Right renal pelvis (tissue), 4 donors: ENCODE measurements around the gene ENDOG. TPM values are rescaled to one million over a fixed set of nuclear protein-coding genes. Genes with fewer than 3 reads are reported as not detected.

Source experiments
- DNase-seq, 4 donors: peaks; one replicate each; pipeline ENCODE4 v3.0.0-alpha.2; 2013; ENCODE audit warnings: low read depth in 4 of 4, low spot score in 3 of 4, missing footprints in 1 of 4
- polyA plus RNA-seq, 4 donors: library from polyadenylated mRNA; unstranded; fragments of 120-200 nt; gene quantifications; one replicate each; pipeline ENCODE4 v1.2.1, GENCODE V29; 2013; ENCODE audit not compliant: insufficient read length in 4 of 4

ENDOG gene
- polyA plus RNA-seq, 4 donors = 7.0 to 16.1 (median 8.4) TPM

DNA sequence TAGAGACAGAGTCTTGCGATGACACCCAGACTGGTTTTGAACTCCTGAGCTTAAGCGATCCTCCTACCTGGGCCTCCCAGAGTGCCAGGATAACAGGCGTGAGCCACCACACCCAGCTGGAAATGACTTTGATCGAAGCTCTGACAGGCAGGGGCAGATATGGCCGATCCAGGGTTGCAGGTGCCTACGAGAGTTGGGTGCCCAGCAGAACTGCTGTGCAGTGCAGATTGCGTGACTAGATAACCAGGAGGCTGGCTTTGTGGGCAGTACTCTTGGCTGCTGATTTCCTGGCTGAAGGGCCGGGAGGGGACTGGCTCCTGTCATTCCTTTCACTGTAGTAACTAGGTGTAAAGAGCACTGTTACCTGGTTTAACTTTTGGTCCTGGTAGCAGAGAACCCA, 19.4 kb upstream of the ENDOG start:
- DNase-seq = no peak

DNA sequence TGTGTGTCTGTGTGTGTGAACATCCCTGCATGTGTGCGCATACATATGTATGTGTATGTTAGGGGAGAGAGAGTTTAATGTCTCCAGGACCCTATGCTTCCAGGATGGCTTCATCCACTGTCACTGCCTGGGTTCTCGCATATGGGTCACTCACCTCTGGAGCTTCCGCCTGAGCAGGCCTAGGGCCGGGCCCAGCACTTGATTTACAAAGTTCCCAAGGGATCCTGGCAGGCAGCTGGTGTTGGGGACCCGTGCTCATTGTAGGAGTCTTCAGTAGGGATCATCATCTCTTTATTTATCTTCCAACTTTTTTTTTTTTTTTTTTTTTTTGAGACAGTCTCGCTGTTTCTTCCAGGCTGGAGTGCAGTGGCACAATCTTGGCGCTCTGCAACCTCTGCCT, 18.2 kb upstream of the ENDOG start:
- DNase-seq = no peak

DNA sequence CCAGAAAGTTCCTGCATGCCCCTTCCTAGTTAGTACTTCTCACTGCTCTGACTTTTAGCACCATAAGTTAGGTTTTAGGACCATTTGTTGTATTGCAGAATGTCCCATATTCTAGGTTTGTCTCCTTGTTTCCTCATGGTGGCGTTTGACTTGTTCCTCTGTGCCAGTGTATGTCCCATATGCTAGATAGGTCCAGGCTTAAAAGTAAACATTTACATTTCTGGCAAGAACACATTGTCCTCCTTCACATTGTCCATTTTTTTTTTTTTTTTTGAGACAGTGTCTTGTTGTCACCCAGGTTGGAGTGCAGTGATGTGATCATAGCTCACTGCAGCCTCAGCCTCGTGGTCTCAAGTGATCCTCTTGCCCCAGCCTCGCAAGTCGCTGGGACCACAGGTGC, 15.8 kb upstream of the ENDOG start:
- no peak for DNase-seq

DNA sequence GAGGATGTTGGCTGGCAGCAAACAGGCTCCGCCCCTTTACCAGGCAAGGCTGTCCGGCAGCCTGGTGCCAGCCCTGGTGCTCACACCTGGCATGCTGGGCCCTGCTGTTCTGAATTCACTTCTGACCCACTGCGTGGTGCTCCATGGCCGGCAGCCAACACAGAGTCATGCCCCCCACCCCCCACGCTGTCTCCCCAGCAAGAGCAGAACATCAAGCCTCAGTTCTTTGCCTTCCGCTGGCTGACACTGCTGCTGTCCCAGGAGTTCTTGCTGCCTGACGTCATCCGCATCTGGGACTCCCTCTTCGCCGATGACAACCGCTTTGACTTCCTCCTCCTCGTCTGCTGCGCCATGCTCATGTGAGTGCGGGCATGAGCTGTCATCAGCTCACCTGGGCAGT, 12.6 kb upstream of the ENDOG start:
- DNase-seq = no peak

DNA sequence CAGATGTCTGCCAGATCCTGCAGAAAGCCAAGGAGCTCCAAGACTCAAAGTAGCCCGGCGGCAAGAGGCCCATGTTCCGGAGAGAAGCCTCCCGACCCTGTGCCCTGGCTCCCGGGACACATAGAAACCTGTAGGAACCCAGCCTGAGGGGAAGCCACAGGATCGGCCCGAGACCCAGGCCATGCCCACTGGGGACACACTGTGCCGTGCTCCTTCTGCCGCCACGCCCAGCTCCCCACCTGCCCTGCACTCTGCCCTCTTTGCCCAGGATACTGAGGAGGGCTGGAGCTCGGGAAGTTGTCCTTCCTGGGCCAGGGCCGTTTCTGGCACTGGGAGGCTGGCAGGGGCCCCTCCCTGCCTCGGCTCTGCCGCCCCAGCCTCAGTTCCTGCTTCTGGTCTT, 10.5 kb upstream of the ENDOG start:
- no peak for DNase-seq

DNA sequence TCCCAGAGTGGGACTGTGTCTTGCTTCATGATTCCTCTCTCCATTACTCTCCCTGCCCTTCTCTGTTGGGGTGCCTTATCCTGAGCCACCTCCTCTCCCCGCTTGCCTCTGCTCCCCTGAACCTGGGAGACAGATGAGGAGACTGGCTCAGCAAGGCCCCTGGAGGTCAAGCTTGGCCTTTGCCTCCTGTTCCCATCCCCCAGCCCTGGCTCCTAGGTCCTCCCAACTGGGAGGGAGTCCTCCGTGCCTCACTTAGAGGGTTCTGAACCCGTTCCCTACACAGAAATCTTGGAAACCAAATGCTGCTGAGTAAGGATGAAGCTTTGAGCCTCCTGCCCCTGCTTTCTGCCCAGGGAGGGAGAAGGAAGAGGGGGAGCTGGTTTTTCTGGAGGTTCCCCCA, 9.8 kb upstream of the ENDOG start:
- DNase-seq = no peak

DNA sequence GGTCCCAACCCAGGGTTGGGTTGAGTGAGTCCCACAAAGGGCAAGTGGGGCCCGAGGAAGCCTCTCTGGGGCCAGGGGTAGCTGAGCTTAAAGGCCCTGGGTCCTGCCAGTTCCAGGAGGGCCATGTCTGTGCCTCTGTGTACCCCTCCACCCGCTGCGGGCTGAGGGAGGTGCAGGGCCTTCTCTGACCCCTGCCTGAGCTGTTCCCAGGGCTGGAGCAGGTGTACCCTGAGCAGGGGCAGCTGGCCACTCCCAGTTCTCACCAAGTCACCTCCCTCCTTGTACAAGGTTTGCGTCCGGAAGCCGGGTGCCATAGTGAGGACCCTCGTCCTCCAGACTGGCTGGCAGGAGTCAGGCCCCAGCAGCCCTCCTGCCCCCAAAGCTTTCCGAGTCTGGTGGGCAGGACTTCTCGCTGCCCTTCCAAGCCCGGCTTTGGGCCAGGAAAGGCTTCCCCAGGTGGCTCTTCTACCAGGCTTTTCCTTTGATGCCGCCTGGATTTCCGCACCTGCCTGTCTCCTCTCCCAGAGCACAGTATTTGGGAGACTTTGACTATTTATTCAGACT, 9.2 kb upstream of the ENDOG start:
- DNase-seq = no peak

DNA sequence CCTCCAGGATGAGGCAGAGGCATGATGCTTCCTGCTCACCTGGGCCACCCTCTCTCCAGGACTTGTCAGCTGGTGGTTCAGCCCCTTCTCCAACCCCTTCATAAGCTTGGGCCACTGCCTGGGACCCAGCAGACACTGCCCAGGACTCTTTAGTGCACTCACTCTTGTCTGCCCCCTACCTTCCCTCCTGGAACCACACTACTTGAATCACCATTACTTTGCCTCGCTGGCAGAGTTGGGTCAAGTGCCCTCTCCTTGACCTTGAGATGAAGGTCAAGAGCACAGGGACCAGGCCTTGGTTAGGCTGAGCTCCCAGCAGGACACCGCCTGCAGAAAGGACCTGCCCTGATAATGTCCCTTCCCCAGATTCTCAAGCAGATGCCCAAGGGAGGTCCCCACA, 8.5 kb upstream of the ENDOG start:
- no peak for DNase-seq

DNA sequence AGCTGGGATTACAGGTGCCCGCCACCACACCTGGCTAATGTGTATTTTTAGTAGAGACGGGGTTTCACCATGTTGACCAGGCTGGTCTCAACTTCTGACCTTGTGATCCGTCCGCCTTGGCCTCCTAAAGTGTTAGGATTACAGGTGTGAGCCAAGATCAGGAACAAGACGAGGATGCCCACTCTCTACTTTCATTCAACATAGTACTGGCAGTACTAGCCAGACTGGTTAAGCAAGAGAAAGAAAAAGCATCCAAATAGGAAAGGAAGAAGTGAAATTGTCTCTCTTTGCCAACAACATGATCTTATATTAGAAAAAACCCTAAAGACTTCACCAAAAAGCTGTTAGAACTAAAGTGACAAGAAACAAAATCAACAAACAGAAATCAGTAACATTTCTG, 7.4 kb upstream of the ENDOG start:
- no peak for DNase-seq

DNA sequence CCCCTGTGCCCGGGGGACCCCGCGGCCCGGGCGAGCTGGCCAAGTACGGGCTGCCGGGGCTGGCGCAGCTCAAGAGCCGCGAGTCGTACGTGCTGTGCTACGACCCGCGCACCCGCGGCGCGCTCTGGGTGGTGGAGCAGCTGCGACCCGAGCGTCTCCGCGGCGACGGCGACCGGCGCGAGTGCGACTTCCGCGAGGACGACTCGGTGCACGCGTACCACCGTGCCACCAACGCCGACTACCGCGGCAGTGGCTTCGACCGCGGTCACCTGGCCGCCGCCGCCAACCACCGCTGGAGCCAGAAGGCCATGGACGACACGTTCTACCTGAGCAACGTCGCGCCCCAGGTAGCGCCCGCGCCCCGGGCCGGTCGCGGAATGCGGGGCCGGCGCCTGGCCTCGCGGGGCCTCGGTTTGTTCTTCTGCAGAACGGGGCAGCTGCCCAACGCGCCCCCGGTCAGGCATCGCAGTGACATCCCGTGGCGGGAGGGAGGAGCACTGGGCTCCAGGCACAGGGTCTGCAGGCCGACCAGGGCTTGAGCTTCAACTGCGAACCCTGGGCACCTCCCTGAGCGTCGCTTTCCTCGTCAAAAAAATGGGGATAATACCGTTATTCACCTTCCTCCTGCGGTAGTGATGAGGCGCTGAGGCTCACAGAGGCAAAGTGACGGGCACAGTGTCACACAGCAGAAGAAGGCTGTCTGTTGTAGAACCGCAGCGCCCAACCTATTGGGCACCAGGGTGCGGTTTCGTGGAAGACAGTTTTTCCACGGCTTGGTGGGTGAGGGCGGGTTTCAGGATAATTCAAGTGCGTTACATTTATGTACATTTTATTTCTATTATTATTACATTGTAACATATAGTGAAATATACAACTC, 777 bp downstream of the ENDOG start:
- peak in 1 of 4 donors; percentile 20 for DNase-seq

DNA sequence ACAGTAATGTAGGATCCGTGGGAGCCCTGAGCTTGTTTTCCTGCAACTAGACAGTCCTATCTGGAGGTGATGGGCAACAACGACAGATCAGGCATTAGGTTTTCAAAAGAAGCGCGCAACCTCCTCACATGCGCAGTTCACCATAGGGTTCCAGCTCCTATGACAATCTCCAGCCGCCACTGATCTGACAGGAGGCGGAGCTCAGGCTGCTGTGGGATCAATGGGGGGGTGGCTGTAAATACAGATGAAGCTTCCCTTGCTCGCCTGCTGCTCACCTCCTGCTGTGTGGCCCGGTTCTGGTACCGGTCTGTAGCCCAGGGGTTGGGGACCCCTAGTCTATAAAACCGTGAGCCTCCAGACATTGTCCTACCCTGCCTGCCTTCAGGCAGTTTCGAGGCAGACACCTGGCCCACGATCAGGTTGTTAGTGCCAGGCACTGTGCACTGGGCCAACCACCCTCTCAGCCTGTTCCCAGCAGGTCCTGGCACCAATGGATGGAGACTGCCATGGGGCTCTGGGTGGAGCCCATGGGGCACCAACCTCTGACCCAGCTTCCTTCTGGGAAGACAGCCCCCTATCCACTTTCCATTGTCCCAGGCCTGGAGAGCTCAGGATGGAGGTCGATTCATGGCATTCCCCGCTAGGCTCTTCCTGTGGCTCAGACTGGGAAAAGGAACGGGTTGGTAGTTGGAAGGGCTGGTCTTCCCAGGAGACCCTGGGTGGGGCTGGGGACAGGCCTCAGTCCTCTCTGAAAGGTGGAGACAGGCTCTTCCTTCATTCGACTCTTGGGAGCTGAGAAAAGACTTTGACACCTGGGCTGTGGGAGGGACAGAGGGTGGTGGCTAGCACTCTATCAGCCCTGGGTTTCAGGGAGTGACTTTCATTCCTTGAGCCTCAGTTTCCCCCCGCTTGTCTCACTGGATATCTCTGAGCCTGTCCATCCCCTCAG, 1.7 kb downstream of the ENDOG start:
- DNase-seq = no peak

DNA sequence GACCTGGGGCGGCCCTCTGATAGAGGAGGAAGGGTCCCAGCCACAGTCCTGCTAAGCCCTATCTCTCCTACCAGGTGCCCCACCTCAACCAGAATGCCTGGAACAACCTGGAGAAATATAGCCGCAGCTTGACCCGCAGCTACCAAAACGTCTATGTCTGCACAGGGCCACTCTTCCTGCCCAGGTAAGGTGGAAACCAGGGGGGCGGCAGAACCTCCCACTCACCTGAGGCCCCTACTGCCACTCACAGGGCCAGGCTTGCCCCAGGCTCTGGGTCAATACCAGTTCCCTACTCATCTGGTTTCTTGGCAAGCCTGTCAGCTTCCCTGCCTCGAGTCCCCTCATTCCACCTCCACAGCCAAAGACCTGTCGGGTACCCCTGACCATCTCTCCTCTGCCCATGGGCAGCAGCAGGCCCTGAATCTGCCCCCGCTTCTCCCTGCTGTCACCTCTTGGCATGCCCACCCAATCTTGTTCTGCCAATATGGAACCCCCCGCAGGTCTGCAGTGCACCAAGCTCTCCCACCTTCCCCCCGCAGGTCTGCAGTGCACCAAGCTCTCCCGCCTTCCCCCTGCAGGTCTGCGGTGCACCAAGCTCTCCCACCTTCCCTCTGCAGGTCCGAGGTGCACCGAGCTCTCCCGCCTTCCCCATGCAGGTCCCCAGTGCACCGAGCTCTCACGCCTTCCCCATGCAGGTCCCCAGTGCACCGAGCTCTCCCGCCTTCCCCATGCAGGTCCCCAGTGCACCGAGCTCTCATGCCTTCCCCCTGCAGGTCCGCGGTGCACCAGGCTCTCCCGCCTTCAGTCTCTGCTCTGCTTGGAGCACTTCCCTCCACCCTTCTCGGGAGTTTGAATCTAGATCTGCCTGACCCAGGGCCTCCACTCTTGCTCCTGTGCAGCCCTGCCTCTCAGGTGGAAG, 2.6 kb downstream of the ENDOG start:
- DNase-seq = no peak

DNA sequence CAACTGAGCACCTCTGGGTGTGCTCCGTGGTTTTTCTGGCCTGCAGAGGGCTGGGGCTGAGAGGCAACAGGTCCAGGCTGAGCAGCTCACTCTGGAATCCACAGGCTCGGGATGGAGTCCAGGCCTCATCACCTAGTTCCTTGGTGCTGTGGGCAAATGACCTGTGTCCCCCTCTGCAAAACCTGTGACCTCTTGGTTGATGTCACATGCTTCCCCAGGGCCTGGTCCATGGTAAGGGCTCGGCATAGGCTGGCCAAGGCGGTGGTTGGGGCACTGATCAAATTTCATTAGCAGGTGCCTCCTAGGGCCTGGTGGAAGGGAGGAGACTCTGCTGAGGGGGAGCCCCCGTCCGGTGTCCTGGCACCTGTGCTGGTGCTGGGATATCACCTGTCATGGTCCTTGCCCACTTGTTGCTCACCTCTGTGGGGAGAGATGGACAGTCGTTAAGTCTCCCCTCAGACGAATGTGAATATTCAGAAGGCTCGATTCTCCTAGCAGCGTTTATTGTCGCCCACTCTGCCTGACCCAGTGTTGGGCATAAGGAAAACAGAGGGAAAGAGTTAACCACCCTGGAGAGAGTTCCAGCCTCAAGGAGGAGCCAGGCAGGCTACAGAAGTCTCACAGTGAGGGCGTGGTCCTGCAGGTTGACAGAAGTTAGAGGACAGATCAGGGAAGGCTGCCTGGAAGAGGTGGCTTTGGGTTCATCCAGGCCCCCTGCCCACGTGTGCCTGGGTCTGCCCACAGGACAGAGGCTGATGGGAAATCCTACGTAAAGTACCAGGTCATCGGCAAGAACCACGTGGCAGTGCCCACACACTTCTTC, 3.5 kb downstream of the ENDOG start:
- no peak for DNase-seq

DNA sequence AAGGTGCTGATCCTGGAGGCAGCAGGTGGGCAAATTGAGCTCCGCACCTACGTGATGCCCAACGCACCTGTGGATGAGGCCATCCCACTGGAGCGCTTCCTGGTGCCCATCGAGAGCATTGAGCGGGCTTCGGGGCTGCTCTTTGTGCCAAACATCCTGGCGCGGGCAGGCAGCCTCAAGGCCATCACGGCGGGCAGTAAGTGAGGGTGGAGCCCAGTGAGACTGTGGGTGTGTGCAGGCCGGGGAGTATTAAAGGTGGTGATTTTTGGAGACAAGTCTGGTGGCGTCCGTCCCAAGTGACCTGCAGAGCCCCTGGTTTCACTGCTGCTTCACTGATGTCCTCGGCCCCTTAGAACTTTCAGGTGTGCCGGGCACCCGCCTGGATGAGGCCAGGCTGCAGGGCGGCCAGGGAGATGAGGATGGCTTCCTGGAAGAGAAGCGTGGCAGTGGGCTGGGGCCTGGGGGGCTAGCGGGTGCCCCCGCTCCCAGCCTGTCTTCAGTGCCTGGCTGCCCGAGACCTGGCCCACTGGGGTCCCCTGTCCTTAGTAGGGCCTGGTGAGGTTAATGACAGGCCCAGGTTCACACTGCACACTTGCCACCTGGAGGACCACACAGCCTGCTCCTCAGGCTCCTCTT, 4.2 kb downstream of the ENDOG start:
- DNase-seq = no peak

DNA sequence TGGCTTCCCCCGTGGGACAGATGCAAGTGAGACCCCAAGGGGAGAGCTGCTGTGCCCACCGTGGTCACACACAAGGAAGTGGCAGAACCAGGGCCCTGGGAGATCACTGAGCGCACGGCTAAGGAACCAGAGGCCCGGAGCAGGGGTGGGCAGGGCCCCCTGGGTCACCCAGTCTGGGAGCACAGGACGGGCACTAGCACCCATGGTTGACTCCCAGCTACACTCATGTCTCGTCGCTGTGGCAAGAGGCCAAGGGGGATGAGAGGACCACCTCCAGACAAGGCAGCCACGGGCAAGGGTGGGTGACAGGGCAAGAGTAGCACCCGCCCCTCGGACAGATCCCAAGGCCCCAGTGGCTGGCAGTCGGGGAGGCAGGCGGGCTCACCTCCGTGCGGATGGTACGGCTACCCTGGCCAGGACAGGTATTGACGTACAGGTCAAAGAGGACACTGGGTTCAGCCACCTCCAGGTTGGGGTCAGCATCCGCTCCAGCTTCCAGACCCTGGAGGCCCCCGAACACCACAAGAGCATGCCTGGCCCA, 5.1 kb downstream of the ENDOG start:
- DNase-seq = no peak

DNA sequence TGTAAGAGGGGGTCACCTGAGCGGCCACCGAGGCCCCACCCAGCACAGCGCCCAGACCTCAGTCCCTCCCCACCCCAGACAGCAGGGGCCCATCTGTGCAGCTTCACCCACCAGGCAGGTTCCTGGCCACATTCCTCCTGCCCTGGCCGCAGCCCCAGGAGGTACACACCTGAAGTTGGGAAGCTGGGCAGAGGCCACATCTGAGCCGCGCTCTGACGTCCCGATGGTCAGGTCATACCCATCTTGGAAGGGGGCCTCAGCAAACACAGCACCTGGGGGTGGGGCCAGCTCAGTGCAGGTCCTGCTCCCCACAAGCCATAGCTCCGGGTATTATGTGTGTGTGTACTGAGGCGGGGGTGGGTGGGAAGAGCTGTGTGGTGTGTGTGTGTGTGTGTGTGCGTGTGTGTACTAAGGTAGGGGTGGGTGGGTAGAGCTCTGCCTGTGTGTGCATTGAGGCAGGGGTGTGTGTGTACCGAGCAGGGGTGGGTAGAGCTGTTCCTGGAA, 5.7 kb downstream of the ENDOG start:
- DNase-seq = no peak

DNA sequence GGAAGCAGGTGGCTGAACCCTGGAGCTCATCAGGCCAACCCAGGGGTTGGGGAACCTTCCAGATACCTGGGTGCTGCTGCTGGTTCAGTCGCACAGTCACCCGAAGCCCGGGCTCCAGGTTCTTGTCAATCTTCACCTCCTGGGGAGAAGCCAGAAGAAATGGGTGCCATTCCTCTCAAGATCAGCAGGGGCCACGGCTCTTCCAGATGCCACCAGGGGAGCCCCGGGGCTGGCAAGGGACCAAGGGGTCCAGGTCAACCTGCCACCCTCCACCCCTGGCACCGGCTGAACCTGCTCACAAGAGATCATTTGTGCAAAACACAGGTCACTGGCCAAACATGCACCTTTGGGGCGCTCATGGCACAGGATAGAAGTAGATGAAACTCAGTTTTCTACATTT, 6.6 kb downstream of the ENDOG start:
- no peak for DNase-seq

DNA sequence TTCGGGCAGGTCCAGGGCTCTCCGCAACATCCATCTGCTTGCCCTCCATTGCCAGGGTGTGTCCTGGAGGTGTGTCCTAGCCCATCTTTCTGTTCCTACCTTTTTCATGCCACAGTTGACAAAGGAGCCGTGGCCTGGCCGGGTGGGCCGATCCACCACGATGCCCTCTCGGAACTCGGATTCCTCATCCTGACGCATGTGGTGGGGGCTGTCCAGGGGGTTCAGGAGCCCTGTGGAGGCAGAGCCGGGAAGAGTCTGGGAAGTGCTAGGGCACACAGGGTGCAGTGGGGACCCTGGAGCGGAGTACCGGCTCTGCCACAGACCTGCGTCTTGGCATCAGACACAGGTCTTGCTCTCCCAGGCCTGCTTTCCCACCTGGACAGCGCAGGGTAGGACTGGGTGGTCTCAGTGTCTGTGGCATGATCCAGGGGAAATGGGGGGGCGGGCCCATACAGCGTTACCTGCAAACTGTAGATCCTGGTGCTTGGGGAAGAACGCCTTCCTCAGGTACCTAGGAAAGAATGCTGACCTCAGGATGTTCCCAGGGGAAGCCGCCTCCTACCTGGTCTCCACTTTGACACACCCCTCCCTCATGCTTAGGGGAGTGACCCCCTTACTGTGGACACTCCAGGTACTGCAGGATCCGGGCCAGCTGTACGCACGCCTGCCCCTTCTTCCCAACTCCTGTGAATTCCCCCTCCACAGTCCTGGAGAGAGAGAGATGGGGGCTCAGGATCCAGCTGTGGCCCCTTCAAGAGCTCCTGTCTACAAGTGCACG, 7.8 kb downstream of the ENDOG start:
- no peak for DNase-seq
